GM18907 (cell line): ENCODE data around the gene IFNA6.
A peak's percentile ranks its signal among the peaks of the same experiment; 100 is the strongest.

Experiments used
- ATAC-seq: cut with Tn5 transposase; IDR thresholded peaks from one replicate; pipeline ENCODE4 v1.9.1; 2021; ENCODE audit warnings: mild to moderate bottlenecking, moderate library complexity; ENCODE audit not compliant: unreplicated experiment

IFNA6 gene

DNA sequence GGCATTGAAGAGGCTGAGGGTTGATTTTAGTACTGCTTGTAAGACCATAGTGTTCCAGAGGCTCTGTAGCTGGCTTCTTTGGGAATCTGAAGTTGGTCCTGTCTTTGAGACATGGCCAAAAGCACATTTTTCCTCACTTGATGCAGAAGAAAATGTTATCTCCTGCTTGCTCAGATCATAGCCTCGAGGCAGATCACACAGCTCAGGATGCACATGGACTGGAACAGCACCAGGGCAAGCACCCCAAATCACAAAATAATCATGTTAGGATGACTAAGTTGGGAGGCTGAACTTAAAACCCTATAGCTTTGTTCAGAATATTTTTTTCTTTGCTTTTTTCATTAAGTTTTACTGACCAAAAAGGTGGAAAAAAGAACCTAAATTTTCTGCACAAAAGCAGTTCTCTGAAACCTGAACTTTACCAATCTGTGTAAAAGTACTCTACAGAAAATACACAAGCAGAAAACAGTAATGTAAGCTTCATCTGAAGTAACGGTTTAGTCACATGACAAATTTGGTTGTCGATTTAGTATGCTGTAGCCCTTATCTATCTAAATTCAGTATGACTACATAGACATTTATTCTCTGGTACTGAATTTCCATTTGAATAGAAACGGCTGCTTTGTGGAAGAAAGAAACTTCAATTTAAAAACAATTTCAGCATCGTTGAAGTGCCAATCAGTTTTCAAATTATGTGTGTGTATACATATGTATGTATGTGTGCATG is 18.8 kb downstream of the IFNA6 start:
- ATAC-seq, result no peak

DNA sequence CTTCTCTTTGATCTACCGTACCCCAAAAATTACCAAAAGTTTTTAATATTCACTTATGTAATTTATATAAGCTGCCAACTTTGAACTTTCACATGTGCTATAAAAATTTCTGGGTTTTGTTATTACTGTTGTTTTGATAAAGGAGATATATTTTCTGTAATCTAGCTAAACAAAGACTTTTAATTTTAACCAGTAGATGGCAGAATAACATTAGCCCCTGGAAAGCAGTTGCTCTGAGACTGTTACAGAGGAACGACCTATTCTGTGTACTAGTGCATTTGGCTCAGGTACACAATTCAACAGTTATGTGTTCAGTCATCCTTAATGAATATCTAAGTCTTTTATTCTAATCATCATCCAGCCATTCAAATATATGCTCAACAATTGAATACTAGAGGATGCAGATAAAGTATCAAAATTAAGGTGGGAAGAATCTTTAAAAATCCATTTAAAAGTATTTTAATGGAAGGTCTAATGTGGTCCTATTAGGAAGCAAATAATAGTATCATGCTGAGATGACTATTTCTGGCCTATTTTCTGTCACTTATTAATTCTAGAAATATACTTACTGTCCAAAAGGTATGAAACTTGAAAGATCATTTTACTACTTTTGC is 24.1 kb downstream of the IFNA6 start:
- peak; percentile 72 for ATAC-seq

DNA sequence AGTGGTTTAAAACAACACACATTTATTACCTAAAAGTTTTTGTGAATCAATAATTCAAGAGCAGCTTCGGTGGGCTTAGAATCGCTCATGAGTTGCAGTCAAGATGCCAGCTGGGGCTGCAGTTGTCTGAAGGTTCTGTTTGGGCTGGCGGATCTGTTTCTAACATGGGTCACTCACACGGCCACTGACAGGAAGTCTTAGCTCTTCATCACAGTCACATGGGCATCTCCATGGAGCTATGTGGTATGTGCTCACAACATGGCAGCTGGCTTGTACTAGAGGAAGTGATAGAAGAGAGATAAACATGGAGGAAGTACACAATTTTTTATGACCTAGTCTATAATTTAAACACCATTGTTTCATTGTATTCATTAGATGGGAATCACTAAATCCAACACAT is 26.6 kb downstream of the IFNA6 start:
- no peak for ATAC-seq

DNA sequence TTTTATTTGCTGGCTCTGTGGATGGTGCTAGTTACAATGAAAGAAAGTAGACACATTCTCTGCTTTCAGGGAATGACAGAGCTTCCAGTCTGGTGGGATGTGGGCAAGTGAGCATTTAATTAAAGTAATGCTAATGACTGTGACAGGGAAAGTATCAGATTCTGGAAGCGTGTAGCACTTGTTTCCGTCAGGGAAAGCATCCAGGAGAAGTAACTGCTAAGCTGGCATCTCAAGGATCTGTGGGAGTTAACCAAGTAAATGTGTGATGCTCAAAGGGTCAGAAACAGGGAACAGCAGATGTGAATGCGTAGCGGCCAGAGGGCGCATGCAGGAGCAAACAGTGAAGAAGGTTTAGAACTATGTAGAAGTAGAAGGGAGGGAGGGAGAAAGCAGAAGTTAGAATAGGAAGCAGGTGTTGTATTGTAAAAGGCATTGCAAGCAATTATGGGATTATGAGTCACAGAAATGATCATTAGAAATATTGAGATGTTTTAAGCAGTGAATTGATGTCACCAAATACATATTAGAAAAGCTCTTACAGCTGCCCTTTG is 27.7 kb downstream of the IFNA6 start:
- no peak for ATAC-seq

DNA sequence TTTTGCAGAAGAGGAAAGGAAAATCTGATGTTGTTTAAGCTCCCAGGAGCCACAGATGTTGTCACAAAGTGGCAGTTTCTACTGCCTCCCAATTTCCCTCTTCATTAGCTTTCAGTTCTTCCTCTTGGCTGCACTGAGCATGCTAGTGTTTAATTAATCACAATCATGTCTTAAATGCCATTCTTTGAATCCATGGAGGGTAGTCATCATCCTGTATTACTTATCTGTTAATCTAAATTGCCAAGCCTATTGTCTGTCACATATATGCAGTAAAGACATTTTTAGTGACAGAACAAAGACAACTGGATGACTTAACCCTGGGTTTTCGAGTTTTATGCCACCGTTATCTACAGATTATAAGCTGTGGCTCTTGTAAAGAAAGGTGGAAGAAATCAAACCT is 30.2 kb downstream of the IFNA6 start:
- ATAC-seq, result no peak

DNA sequence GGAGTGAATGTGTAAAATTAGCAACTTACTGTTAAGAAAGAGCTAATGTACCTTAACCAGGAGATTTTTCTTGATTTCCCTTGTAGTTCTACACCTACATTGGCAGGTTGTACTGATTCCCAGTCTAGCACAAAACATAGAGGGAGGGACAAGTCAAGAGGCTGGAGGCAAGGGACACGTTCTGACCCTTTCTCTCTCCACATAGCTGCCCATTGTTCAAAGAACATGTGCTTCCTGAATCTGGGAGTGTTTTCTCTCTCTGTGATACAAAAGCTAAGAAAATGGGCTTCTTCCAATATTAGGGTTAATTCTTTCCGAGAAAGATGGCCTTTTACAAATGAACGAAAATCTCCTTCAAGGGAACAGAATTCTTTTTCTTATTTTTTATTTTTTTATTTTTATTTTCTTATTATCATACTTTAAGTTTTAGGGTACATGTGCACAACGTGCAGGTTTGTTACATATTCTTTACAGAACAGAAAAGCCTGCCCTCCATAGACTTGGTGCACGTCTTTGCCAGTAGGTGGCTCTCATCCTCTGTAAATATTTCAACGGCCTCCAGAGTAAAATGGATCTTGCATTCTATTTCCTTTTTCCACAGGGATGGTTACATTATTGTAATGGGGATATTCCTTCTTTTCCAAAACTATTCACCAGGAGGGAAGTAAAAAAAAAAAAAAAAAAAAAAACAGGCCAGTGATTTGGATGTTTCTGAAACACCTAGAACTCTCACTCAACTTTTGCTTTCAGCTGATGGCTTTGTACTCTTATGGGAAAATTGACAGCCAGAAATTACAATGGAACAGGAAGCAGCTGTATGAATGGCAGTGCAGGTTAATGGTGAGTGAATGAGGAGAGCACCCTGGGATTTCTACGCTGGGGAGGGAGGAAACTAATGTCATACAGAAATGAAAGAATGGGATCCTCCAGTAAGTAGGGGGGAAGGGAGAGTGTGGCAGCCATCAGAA is 32.4 kb downstream of the IFNA6 start:
- peak; percentile 81 for ATAC-seq

DNA sequence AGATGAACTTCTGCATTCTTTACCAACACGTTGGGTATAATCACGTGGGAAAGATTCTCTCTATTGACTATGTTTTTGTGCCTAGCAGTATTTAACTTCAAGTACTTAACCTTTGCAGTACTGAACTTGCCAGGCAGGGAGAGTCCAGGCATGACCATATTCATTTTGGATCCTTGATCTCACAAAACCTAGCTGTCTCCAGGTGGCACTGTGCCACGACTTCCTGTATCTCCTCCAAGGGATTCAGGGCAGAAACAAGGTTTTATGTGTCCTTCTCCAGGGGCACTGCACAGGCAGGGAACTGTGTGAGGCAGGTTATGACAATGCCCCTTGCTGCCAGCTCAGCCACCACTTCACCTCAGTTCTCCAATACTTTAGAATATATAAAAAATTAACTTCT is 33.8 kb downstream of the IFNA6 start:
- ATAC-seq, result no peak

DNA sequence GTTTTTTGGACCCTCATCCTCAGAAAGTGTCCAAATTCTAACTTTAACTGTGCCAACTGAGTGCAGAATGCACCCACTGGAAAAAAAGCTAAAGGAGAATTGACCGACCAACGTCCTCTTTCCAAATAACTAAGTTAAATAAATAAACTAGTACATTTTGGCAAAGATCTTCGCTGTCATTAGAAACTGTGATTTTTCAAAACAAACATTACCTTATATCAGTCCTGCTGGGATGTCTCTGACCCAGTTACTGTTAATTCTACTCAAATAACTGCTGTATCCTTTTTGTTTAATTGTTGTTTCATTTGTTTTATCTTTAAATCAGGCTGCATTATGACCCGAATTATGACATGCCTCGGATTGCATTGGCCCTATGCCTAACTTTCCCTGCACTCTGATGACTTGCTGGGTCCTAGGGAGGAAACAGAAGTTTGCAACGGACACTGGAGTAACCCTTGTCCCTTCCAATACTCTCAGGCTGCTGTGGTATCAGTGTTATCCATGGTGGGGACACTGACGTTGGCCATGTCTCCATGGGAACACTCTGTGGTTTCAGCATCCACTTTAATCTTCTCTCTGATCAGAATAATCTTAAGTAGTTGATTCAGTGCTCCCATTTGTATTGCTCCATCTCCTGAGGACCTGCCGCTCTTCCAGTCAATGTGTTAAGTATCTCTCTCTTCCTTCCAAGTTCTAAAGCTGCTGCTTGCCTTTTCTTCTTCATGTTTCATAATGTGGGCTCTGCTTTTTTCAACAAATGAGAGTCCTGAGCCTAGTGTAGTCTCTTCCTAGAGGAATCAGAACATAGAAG is 34.5 kb downstream of the IFNA6 start:
- no peak for ATAC-seq

DNA sequence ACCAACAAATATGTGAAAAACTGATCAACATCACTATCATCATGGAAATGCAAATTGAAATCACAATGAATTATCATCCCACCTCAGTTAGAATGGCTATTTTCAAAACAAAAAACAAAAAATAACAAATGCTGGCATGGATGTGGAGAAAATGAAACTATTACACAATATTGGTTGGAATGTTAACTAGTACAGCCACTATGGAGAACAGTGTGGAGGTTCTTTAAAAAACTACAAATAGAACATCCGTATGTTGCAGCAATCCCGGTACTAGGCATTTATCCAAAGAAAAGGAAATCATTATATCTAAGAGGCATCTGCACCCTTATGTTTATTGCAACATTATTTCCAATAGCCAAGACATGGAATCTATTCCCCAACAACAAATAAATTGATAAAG is 36.5 kb downstream of the IFNA6 start:
- ATAC-seq, result no peak

DNA sequence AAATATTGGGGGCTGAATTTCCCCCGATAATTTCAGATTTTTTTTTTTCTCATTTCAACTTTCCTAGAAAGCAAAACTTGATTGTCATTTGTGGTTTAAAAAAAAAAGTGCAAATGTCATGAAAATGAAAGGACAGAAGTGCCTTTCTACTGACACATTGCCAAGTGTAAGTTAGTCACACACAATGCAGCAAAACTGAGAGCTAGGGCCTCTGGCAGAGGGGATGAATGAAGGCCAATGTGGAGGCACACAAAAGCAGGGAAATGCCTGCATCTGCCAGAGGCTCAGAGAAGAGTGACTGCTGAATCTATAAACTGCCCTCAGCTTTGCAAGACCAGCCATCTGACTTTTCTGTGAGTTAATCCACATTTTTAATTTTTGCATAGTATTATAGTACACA is 38.8 kb downstream of the IFNA6 start:
- ATAC-seq, result peak; percentile 57

DNA sequence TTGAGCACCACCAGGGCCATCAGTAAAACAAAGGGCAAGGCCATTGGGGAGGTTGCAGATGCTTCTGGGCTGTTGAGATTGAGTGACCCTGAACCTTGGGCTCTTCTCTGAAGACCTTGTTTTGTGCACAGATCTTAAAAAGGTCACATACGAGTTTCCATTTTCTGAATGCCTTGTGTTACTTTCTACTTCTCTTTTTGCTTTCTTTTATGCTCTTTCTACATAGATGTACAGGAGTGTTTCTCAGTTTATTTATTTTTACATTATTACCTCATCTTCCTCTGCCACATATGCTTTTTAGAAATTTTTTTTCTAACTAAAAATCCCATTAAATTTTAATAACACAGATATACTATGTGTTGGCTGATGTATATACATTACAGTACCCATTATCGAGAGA is 45.5 kb downstream of the IFNA6 start, which contains the start of gene IFNA5:
IFNA5 (minus strand) TSS at position 101 of the 400 bp plus-strand sequence; CDS start at position 44, 57 bp downstream.
- no peak for ATAC-seq
